ENCODE data around the gene LAMA3. TPM values are rescaled to one million over a fixed set of nuclear protein-coding genes. Genes with fewer than 3 reads are reported as not detected.

The LAMA3 gene
- total RNA-seq, 6 experiments from 2014 or later: 1.3 to 5.0 (median 3.0) TPM

DNA sequence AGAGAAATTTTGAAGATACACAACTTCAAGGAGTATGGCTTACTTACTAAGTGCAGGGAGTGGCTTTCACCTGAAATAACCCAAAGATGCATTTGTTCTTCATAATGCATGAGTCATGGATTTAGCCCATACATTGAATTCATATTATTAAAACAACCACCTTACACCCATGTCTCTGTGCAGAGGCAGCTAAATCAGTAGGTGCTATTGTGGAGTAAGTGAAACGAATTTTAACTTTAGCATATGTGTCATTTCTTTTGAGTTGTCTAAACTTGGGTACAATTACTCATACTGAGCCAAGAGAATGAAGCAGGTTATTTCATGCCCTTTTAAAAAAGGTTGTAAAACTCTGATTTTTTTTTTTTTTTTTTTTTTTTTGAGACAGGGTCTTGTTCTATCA is 15.5 kb upstream of the LAMA3 start:
- no peaks in the 10 kb centered on the region for H3K36me3 ChIP-seq
- intact Hi-C loops (cut with DNase I): no loop called here
- no peaks in the 10 kb centered on the region for H3K4me1 ChIP-seq
- TF ChIP-seq POLR2A (IDR thresholded peaks at IDR 0.05) (no peak), CTCF (IDR thresholded peaks at IDR 0.05) (no peak)
- H3K4me3 ChIP-seq: no peak overlapping the region
- H3K9me3 ChIP-seq: no peaks in the 10 kb centered on the region
- WGBS (ENCODE audit: insufficient coverage, low coverage, low lambda C conversion rate, missing lambda C conversion rate): 64% methylated on average over 1 of the region's 1 CpG
- no peak overlapping the region for H3K27ac ChIP-seq
- ATAC-seq (no peak), DNase-seq (no peak)
- no peaks in the 10 kb centered on the region for H3K27me3 ChIP-seq

GRCh38 chr18:23675236-23675635 is 14.0 kb upstream of the LAMA3 start:
- ATAC-seq (no peak), DNase-seq (no peak)
- Histone ChIP-seq H3K4me1 (no peaks in the 10 kb centered on the region), H3K36me3 (no peaks in the 10 kb centered on the region), H3K27me3 (no peaks in the 10 kb centered on the region), H3K9me3 (no peaks in the 10 kb centered on the region), H3K4me3 (no peak overlapping the region), H3K27ac (no peak overlapping the region)
- intact Hi-C loops (cut with DNase I): no loop called here
- TF ChIP-seq CTCF (IDR thresholded peaks at IDR 0.05) (no peak), POLR2A (IDR thresholded peaks at IDR 0.05) (no peak)

DNA sequence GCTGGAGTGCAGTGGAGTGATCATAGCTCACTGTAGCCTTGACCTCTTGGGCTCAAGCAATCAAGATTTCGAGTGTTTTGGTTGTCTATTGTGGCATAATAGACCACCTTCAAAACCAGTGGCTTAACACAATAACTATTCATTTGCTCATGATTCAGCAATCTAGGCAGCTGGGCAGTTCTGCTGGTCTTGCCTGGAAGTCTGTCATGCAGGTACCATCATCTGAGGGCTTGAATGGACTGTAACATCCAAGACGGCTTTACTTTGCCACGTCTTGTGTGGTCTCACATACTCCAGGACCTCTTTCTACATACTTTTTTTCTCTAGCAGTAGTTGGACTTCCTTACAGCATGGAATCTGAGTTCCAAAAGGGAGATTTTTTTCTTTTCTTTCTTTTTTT is 13.4 kb upstream of the LAMA3 start:
- Histone ChIP-seq H3K4me3 (no peak overlapping the region), H3K36me3 (no peaks in the 10 kb centered on the region)
- ATAC-seq: no peak

GRCh38 chr18:23682045-23682444 is 7.2 kb upstream of the LAMA3 start:
- intact Hi-C loops (cut with DNase I): no loop called here
- ATAC-seq: no peak
- TF ChIP-seq CTCF (IDR thresholded peaks at IDR 0.05) (no peak), POLR2A (IDR thresholded peaks at IDR 0.05) (no peak)

More for the DNA sequence above, 13.4 kb upstream of the LAMA3 start:
- intact Hi-C loops (cut with DNase I): no loop called here
- DNase-seq: no peak
- H3K27me3 ChIP-seq: no peaks in the 10 kb centered on the region
- 58% methylated on average over 3 of the region's 3 CpGs for WGBS (ENCODE audit: insufficient coverage, low coverage, low lambda C conversion rate, missing lambda C conversion rate)
- H3K27ac ChIP-seq: no peak overlapping the region
- no peaks in the 10 kb centered on the region for H3K9me3 ChIP-seq
- TF ChIP-seq CTCF (IDR thresholded peaks at IDR 0.05) (no peak), POLR2A (IDR thresholded peaks at IDR 0.05) (no peak)
- H3K4me1 ChIP-seq: no peaks in the 10 kb centered on the region

DNA sequence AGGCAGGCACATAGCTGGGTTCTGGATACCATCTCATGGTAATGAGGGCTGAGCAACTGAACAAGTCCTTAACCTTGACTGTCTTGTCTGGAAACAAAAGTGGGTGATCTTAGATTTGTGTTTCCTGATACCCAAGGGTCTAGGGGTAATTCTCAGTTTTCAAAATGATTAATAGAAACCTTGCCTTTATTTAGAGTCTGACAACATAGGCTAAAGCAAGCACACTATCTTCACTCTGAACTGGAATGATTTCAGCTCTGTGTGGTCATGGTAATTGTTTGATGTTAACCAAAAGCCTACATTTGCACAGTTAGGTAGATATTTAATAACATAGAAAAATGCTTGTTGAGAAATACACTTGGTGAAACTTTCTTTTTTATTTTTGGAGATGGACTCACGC is 6.8 kb upstream of the LAMA3 start:
- no peak for ATAC-seq
- no peaks in the 10 kb centered on the region for H3K4me1 ChIP-seq
- no peaks in the 10 kb centered on the region for H3K9me3 ChIP-seq
- no peaks in the 10 kb centered on the region for H3K36me3 ChIP-seq
- no peak overlapping the region for H3K4me3 ChIP-seq
- intact Hi-C loops (cut with DNase I): no loop called here
- 100% methylated on average over 1 of the region's 1 CpG for WGBS (ENCODE audit: insufficient coverage, low coverage, low lambda C conversion rate, missing lambda C conversion rate)
- no peak overlapping the region for H3K27ac ChIP-seq
- no peak for DNase-seq
- H3K27me3 ChIP-seq: no peaks in the 10 kb centered on the region
- no peak for TF ChIP-seq CTCF (IDR thresholded peaks at IDR 0.05)
- TF ChIP-seq POLR2A (IDR thresholded peaks at IDR 0.05): no peak

More at GRCh38 chr18:23682045-23682444, 7.2 kb upstream of the LAMA3 start:
- no peaks in the 10 kb centered on the region for H3K4me1 ChIP-seq
- H3K27ac ChIP-seq: no peak overlapping the region
- 100% methylated on average over 2 of the region's 2 CpGs for WGBS (ENCODE audit: insufficient coverage, low coverage, low lambda C conversion rate, missing lambda C conversion rate)
- no peaks in the 10 kb centered on the region for H3K9me3 ChIP-seq
- DNase-seq: no peak
- H3K36me3 ChIP-seq: no peaks in the 10 kb centered on the region
- H3K4me3 ChIP-seq: no peak overlapping the region
- H3K27me3 ChIP-seq: no peaks in the 10 kb centered on the region

All from right lobe of liver (tissue), 6 donors.